Eye (tissue), 1 donor: ENCODE results near the gene CSK.

Experiments used
- DNase-seq: peaks from one replicate; pipeline ENCODE4 v3.0.0-alpha.2; 2015

The CSK gene

DNA sequence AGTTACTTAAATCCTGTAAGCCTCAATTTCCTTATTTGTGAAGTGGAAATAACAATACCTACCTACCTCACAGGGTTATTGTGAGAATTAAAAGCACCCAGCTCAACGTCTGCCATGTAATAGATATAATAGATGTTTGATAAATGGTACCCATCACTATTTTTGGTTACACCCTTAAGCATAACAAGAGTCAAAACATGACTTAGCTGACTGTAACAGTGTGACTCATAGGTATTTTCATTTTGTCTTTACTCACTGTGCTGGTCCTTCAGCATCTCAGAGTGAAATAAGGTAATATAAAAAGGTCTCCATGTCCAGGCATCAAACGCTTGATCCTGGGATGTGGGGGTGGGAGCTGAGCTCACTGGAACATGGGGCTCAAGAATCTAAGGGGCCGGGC, 47.6 kb downstream of the CSK start:
- no peak for DNase-seq

DNA sequence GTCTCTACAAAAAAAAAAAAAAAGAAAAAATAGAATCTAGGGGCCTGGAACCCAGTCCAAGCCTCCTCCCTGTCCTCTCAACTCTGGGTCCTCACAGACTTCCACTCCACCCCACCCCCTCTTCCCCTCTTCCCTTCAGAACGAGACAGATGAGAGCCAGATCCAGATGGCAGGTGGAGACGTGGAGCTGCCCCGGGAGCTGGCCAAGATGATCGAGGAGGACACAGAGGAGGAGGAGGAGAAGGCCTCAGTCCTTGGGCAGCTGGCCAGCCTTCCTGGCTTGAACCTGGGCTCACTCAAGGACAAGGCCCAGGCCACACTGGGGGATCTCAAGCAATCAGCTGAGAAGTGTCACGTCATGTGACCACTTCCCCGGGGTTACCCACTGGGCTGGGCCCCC, 48.1 kb downstream of the CSK start:
- DNase-seq = no peak

DNA sequence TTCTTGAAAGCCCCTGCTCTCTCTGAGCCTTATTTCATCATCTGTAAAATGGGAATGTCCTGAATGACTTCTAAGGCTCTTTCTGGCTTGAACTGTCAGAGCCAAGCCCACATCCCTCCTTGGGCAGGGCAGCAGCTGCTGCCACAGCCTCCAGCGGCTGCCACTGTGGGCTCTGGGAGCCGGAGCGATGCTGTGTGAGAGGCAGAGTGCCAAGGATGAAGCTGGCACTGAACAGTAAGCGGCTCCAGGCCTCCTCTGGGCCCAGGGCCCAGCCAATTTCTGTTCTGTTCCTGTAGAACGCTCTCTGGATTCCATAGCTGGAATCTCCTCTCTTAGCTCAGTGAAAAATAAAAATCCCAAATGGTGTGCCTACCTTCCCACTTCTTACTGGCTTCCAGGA, 49.0 kb downstream of the CSK start:
- DNase-seq = no peak

DNA sequence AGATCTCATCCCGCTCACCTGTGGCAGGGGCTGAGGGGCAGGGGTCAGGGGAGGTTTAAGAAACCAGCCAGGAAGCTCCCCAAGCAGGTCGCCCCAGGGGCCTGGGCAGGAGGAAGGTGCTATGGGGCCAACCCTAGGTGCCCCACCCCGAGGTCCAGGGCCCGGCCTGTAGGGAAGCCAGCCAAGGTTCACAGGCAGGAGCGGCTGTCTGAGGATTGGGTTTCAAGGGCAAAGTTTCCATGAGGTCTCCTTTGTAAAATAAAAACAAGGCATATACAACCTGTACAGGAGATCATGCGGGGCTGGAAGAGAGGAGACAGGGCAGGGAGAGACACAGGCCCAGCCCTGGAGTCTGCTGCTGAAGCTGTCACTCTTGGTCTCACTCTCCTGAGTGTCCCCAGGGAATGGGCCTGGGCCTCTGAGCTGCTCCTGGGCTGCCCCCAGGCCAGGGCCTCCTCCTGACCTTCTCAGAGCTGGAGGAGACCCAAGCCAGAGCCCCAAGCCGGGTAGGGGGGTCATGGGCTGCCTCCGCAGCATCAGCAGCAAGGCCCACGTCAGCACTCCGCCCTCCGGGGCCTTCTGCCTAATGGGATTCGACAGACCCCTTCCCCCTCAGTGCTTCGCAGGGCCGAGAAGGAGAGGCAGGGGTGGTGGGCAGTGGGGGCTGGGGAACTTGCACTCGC, 50.1 kb downstream of the CSK start:
- DNase-seq = peak; percentile 90

DNA sequence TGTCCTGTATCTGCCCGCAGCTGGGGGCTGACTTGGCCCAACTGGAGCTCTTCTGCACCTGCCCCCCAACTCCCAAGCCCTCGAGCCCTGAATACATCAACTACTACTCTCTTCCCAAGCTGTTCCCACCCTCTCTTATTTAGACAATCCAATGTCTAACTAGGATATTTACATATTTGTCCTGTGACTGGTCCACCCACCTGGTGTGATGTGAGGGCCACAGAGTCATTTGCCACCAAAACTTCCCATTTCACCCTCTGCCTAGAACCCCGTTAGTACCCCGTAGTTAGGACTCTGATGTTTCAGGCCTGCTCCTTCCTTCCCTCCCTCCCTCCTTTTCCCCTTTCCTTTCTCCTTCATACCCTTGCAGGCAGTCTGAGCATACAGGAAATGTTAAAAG, 50.9 kb downstream of the CSK start:
- DNase-seq = no peak

DNA sequence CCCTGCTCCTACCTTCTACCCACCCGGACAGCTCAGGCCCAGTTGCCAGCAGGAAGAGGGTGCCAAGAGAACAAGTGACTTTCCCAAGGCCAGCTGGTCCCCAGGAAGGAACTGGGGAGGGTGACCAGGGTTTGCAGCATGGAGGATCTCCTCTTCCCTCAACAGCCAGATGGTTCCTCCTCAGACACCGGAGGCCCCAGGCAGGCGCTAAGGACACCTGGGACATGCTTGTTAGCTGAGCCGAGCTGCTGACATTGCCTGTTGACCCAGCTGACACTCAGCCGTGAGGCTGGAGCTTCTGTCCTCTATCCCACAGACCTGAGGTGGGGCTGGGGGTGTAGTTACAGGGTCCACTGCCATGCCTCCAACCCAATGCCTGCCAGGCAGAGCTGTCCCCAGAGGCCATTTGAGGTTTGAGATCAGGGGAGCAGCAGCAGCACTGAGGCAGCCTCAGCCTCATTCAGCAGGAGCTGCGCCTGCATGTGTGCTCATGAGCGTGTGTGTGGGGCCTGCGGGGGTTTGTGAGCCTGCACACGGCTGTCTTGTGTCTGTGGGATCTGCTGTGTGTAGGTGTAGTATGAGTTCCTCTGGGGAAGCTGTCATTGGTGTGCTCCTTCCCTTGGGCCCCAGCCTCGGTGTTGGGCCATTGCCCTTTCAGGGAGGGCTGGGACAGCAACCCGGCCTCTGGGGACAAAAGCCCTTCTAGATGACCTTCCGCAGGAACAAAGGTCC, 51.7 kb downstream of the CSK start:
- DNase-seq = peak; percentile 68

DNA sequence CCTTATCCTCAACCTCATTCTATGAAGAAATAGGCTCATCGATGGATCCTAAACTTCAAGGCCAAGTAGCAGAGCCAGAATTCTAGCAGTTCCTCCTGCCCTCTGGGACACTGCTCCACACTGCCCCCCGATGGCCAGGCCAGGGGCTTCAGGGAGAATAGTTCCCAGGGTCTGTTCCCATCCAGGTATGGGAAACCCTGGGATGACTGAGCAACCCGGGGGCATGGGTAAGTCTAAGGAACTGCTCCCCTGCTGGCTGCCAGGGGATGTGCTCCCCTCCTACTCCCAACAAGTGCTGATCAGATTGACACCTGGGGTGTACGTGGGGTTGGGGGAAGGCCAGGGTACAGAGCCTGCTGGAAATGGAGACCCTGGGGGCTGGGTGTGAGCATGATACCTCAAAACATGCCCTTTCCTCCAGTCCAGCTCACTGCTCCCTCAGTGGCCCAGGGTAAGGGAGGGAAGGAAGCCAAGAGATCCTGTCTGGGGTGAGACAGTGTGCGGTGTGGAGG, 53.5 kb downstream of the CSK start:
- peak; percentile 56 for DNase-seq

DNA sequence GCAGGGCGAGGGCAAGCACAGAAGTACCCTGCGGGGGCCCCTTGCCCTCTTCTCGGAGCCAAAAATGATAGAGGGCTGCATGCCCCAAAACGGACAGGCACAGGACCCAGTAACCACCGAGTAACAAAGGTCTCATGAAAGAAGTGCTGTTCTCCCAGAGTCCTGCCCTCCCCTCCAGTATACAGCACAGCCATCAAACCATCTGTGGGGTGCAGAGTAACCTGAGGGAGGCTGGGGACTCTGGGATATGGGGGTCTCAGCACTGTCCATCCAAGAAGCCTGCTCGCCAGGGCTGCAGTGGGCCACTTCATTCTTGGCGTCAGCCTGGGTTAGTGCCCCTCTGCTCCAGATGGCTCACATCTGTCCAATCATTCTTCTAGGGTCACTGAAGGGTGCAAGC, 55.0 kb downstream of the CSK start:
- DNase-seq = no peak

DNA sequence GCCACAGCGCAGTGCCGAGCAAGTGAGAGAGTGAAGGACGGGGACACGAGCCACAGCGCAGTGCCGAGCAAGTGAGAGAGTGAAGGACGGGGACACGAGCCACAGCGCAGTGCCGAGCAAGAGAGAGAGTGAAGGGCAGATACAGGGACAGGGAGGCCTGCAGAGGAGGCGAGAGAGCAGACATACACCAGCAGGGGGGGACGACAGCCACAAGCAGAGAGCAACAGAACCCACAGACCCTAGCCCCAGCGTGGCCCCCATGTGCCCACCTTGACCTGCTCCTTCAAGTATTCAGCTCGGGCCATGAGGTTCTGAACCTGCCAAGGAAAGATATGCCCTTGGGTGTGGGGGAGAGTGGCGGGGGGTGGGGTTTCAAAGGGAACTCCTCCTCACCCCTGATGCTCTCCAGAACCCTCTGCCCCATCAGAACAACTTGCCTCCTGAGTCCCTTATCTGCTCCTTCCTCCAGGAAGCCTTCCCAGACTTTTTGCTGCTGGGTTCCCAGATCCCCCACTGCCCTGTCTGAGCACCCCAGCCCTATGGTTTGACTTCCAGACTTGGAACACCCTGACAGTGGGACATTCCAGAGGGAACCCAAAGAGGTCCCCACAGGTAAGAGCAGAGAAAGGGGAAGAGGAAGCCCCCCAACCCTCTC, 55.7 kb downstream of the CSK start:
- no peak for DNase-seq

DNA sequence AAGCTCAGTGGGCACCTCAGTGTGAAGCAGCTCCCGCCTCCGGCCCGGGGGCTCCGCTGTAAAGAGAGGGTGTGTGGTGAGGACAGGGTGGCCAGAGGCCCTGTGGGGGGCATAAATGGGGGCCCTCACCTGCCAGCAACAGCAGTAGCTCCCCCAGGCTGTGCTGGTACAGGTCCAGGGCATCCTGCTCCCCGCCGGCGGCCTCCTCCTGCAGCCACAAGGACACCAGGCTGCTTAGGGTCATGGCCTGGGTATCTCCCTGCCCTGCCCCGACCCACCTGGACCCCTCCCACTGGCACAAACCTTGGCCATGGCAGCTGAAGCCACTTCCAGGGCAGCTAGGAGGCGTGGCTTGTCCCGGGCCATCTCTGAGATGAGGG, 56.2 kb downstream of the CSK start:
- DNase-seq = no peak

DNA sequence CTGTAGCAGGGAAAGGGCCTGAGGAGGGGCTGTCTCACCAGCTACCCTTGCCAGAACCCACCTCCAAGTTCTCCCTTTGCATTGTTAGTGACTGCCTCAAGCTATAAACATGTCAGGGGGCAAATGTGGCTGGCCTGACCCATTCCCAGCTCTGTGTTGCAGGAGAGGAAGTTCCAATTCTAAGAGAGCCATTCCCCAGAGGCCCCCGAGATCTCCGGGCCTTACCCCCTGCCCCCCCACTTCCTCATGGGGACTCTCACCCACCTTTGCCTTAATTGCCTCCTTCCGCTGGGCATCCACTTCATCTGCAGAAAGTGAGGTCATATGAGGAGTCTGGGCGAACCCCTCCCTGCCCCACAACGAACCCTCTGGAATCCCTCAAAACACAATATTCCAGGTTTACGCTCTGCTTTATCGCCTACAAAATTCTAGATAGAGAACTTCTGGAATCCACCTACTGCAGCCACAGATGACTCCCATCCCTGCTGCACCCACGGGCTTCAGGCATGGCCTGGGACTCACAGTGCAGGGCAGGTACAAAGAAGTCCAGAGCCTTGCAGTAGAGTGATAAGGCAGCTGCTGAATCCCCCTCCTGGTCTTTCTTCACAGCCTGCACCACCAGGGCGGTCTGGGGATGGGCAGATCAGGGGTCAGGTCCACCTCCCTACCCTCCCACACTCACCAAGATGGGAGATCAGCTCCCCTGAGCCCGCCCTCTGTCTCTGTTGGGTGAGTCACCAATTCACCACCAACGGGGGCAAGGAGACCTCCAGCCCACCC, 57.1 kb downstream of the CSK start:
- no peak for DNase-seq

DNA sequence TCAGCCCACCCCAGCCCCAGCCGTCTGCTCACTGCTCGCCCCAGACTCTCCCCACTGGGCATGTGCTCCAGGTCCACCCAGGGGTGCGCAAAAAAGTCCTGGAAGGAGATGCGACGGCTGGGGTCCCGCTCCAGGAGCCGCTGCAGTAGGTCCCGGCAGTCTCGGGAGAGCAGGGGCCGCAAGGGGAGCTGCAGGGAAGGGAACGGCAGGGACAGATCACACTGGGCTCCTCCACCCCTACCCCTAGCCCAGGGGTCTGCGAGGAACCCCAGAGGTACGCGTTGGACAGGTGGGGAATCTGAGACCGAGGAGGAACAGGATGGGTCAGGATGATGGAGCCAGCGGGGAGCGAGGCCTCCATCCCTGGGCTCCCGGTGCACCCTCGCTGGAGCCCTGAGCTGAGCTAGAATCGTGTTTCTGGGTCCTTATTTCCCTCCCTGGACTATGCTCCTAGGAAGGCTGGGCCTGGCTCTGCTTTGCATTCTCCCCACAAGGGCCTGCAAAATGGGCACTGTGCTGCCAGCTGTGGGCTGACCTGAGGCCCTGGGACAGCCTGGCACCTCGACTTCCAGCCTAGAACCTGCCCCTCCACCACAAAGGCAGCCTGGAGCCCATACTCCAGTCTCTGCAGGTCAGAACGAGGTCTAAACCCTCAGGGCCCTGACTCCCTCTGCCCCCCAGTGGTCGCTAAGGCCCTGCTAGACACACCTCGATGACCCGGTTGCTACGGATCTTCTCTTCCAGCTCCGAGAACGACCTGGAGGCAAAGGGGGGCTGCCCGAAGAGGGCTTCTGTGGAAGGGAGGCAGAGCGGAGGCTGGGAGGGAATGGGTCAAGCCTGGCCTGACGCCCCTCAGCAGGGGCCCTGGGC, 57.9 kb downstream of the CSK start:
- DNase-seq = no peak

DNA sequence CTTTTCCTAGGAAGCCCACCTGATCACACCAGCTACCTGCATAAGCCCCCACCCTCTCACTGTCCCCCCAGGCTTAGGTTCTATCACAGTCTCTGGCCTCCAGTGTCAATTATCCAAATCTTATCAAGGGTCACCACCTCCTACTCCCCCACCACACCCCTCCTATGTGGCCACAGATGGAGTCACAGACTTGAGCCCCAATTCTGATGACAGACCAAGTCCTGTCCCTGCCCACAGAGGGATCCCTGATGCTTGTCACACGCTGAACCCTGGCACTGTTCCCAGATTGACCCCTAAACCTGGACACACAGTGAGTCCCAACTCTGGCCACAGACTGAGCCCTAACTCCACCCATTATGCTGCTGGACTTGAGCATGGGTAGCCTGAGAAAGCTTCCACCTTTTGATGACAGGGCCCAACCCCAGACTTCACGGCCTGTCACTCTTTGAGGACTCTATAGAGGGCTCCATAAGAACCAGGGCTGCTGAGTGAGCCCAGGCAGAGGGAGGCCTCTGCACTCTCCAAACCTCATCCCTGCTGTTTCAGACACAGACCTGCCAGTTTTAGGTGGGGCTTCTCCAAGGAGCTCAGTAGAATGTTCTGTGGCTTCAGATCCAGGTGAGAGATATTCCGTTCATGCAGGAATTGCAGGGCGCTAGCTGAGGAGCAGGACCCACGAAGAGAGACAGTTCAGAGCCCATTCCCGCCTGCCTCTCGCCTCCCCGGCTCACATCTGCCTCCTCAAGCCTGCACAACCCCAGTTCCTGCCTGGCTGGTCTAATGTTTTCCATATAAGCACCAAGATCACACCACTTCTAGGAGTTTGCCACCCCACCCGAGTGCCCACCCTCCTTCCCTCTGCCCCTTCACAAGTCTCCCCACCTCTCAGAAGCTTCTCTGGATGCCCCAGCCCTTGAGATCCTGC, 59.2 kb downstream of the CSK start:
- no peak for DNase-seq

DNA sequence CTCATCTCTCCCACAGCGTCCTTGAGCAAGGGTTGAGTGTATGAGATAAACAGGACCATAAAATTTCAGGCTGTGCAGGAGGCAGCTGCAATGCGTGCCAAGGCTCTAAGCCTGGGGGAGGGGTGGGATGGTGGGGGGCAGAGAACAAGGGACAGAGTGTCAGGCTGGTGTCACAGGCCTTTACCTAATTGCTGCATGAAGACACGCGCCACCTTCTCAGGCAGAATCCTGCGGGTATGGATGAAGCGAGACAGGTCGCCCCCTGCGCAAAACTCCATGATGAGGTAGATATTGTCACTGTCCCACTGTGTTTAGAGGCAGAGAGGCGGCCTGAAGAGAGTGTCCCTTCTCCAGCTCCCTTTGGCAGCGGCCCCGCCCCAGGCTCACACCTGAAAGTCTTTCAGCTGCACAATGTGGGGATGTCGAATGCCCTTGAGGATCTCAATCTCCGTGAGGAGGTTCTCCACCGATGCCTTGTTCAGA, 60.1 kb downstream of the CSK start:
- DNase-seq = no peak

DNA sequence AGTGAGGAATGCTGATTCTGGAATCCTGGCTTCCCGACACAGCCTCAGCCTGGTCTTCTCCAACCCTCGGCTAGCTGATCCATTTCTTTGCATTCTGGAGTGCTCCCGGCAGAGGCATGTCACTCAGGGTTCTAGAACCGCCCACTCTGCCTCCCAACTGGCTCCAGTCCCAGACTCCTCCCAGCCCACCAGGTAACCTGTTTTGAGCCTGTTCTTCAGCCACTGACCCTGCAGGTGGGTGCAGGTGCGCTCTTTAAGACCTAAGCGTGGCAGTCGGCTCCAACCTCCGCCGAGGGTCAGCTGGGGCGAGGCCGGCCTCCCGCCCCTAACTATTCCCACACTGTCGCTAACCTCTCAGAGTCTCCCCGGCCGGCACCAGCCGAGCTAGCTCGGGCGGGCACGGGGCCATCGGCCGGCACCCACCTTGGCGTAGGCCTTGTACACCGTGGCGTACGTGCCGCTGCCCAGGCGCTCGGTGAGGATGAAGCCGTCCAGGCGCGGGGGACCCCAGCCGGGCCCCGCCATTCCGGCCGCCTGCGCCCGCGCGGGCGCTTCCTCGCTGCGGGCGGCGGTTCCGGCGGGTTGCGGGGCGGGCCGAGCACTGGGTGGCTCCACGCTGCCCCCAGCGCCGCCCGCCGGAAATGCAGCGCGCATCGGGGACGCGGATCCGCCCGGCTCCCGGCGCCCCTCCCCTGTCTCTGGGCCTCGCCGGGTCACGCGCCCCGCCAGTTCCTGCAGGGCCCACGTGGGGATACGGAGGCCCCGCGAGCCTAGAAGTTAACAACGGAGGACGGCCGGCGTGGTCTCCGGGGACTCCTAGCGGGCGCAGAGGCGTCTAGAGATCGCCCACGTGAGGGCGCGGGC, 60.9 kb downstream of the CSK start, which contains the start of gene ULK3:
ULK3 (minus strand) TSS at position 576 of the 864 bp plus-strand sequence; CDS start at position 525, 51 bp downstream.
- DNase-seq = peak; percentile 96

DNA sequence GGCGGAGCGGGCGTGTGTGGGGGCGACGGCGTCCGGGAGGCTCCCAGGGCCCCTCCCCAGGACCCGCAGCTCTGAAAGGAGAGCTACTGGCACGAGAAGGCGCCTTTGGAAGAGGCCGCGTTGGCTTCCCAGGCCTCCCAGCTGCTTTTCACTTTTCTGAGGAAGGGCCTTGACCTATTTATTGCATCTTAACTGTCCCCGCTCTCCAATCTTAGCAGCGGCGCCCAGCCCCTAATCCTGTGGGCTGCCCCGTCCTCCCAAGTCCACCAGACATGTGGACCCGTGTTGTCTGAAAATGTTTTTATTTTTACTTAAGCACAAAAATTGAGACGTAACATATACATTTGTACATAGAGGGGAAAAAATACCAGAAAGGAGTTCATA, 61.6 kb downstream of the CSK start:
- DNase-seq = no peak

DNA sequence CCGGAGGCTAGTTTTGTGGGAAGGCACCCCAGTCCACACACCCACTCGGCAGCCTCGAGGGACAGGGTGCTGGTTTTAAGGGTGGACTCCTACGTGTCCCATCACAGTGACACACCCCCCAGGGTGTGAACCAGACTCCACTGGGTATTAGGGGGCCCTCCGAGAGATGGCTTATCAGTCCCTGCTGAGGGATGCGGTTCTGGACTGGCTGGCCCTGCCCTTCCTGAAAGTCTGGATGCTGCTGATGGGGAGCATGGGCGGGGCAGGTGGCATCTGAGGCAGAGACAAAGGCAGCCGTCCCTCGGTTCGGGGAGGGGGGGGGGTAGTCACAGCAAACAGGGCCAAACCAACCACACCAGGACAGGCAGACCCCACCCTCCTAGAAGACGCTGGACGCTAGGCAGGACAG, 62.0 kb downstream of the CSK start:
- no peak for DNase-seq

DNA sequence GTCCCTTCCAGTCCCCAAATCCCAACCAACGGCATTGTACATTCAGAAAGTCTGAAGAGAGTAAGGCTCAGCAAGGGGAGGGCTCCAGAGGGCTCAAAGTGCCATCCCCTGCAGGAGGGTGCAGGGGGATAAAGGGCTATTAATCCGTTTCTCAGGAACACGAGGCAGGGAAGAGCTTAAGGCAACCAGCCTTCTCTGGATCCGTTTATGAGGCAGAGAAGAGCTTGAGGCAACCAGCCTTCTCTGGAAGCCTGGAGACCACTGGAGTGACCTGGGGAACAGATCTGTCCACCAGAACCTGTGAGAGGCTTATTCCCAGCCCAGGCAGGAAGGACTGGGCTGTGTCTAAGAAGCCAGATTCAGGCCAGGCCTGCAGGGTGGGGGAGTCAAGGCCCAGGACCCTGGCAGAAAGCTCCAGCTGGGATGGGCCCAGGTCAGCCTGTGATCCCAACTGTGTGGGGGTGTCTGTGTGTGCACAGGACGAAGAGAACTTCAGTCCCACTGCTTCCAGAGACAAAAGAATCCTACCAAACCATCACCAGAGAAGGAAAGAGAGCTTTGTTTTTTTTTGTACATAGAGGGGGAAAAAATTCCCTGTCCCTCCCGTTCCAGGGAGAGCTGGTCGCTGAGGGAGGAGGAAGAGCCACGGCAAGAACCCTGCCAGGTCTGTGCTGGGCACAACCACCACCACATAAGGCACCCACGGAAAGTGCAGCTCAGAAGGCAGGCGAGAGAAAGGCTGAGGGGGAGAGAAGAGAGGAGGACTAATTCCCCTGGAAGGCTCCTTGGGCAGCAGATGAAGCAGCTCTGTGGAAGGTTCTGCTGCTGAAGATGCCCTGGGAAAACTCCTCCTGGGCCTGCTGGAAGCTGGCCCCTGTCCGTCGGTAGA, 62.7 kb downstream of the CSK start:
- DNase-seq = no peak

DNA sequence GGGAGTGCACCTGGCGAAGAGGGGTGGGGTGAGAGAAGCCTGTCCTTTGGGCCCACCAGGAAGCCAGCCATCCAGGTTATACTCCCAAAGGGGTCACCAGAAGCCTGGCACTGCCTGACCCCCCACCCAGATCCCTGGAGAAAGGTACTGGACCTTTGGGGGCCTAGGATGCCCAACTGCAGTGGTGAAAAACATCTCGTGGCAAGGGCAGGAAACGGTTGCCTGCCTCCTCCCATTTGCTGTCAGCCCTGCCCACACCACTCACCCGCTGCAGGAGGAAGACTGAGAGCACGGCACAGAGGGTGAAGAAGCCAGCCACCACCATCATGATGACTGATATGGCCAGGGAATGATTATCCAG, 63.3 kb downstream of the CSK start:
- DNase-seq = no peak
